Kidney (tissue), 14 donors: ENCODE measurements around the gene FKBP4. TPM values are rescaled to one million over a fixed set of nuclear protein-coding genes. Genes with fewer than 3 reads are reported as not detected.

Experiments
- DNase-seq, 5 donors: peaks; one replicate each; pipeline ENCODE4 v3.0.0-alpha.2; 2013 to 2020
- FAIRE-seq: peaks from 2 replicates; lab custom pipeline; 2012; peaks lifted over from hg19 to GRCh38; lab: Jason Lieb, UNC
- H3K27ac ChIP-seq, 2 donors: one replicate each; pipeline ENCODE4 v1.7.0; 2013; ENCODE audit warnings: low read depth in 2 of 2, low read length in 2 of 2, inconsistent platforms in 1 of 2
- H3K27me3 ChIP-seq: one replicate; pipeline ENCODE4 v1.7.1; 2013; ENCODE audit warnings: low read length, inconsistent platforms; ENCODE audit not compliant: control insufficient read depth, insufficient read depth
- H3K36me3 ChIP-seq, 3 donors: one replicate each; pipeline versions ENCODE4 v1.7.0 to v1.7.1; 2013; ENCODE audit warnings: low read length in 3 of 3, control low read depth in 1 of 3, inconsistent platforms in 1 of 3; ENCODE audit not compliant: insufficient read depth in 3 of 3, control insufficient read depth in 2 of 3
- H3K4me1 ChIP-seq, 3 donors: one replicate each; pipeline versions ENCODE4 v1.7.0 to v1.7.1; 2013; ENCODE audit warnings: low read length in 3 of 3, inconsistent platforms in 1 of 3, low read depth in 1 of 3; ENCODE audit not compliant: control insufficient read depth in 2 of 3, insufficient read depth in 2 of 3
- H3K4me3 ChIP-seq, 3 donors: one replicate each; pipeline versions ENCODE4 v1.7.0 to v1.8.1; 2013; ENCODE audit warnings: low read length in 3 of 3, control low read depth in 1 of 3, inconsistent platforms in 1 of 3
- H3K9ac ChIP-seq, 3 donors: one replicate each; pipeline versions ENCODE4 v1.7.0 to v1.7.1; 2013; ENCODE audit warnings: low read length in 3 of 3, control low read depth in 1 of 3, inconsistent platforms in 1 of 3
- H3K9me3 ChIP-seq, 3 donors: one replicate each; pipeline versions ENCODE4 v1.7.0 to v1.7.1; 2013; ENCODE audit warnings: low read length in 3 of 3, control low read depth in 1 of 3, inconsistent platforms in 1 of 3; ENCODE audit not compliant: control insufficient read depth in 2 of 3, insufficient read depth in 1 of 3
- CTCF ChIP-seq: IDR thresholded peaks from 3 replicates; pipeline ENCODE4 v1.5.1; 2012; ENCODE audit warnings: mild to moderate bottlenecking, moderate library complexity, borderline replicate concordance; ENCODE audit not compliant: insufficient read depth; ENCODE audit errors: extremely low read depth
- intact Hi-C: fragments of 100-400 bp; cut with DNase I; formaldehyde crosslinking; loops from one replicate; pipeline ENCODE4 v1.11.1; 2022
- polyA plus RNA-seq: library from polyadenylated mRNA; stranded (reverse); fragments of 350-450 nt; fragmentation: Illumina TruSeq; extraction: RNeasy Lipid Tissue Mini Kit (QIAGEN cat#74804); gene quantifications from one replicate; pipeline ENCODE4 v1.2.3, GENCODE V29; 2014; ENCODE audit warnings: low read depth, low replicate concordance; ENCODE audit not compliant: insufficient read depth
- total RNA-seq: library from RNA; stranded (reverse); fragmentation: NEBNext Ultra II Directional; extraction: Animal tissue kit (Norgen Biotek cat#: 25700); gene quantifications from one replicate; pipeline ENCODE4 v1.2.1, GENCODE V29; 2021
- donor health status: control.
- donor health status: control.
- donor health status: control.
- donor health status: control.
- donor health status: control.
- donor health status: DM: yes; HTN: yes; CAD: no.
- donor health status: Normal renal cell carcinoma (clear cell type).

The FKBP4 gene
- total and polyA plus RNA-seq, 2 donors from 2014 or later = 70.2 to 114 TPM

GRCh38 chr12:2773199-2773875, 21.4 kb upstream of the FKBP4 start:
- Histone ChIP-seq H3K9ac (no peak overlapping the region), H3K4me1 (no peaks in the 10 kb centered on the region), H3K4me3 (no peak overlapping the region), H3K27ac (no peak overlapping the region), H3K27me3 (no peaks in the 10 kb centered on the region), H3K9me3 (no peaks in the 10 kb centered on the region), H3K36me3 (no peaks in the 10 kb centered on the region)
- DNase-seq = no peak
- intact Hi-C loops = no loop called here
- TF ChIP-seq CTCF = no peak
- no peak for FAIRE-seq

GRCh38 chr12:2775431-2775830, 19.3 kb upstream of the FKBP4 start:
- no peak overlapping the region for H3K27ac ChIP-seq
- TF ChIP-seq CTCF = no peak
- H3K9ac ChIP-seq = no peak overlapping the region
- DNase-seq (no peak), FAIRE-seq (no peak)
- H3K9me3 ChIP-seq = no peaks in the 10 kb centered on the region
- H3K4me3 ChIP-seq = no peak overlapping the region
- no peaks in the 10 kb centered on the region for H3K4me1 ChIP-seq
- no peaks in the 10 kb centered on the region for H3K27me3 ChIP-seq
- no peaks in the 10 kb centered on the region for H3K36me3 ChIP-seq
- intact Hi-C loops = no loop called here

GRCh38 chr12:2776129-2776806, 18.5 kb upstream of the FKBP4 start:
- DNase-seq (no peak), FAIRE-seq (no peak)
- Histone ChIP-seq H3K27ac (no peak overlapping the region), H3K4me3 (no peak overlapping the region), H3K4me1 (no peaks in the 10 kb centered on the region), H3K27me3 (no peaks in the 10 kb centered on the region), H3K9ac (no peak overlapping the region), H3K36me3 (no peaks in the 10 kb centered on the region), H3K9me3 (no peaks in the 10 kb centered on the region)
- intact Hi-C loops = no loop called here
- TF ChIP-seq CTCF = no peak
